Gastrocnemius medialis (tissue), 4 donors: ENCODE measurements around the gene HS2ST1.

Experiments used
- CTCF ChIP-seq, 5 experiments: fragments of 450-650 bp in 3 of 5; fragments of 200-600 bp in 2 of 5; sonication (generic) in 2 of 5; IDR thresholded peaks in 4 of 5; conservative IDR thresholded peaks in 1 of 5; 1 replicate in 4 of 5; 2 replicates in 1 of 5; pipeline ENCODE4 v1.5.1; 2016 to 2019; ENCODE audit warnings: antibody characterized with exemption in 5 of 5, mild to moderate bottlenecking in 3 of 5, moderate library complexity in 3 of 5
- POLR2A ChIP-seq, 2 donors: fragments of 450-650 bp; IDR thresholded peaks; one replicate each; pipeline ENCODE4 v1.6.1; 2017; ENCODE audit warnings: antibody characterized with exemption in 2 of 2, mild to moderate bottlenecking in 2 of 2, moderate library complexity in 2 of 2

DNA sequence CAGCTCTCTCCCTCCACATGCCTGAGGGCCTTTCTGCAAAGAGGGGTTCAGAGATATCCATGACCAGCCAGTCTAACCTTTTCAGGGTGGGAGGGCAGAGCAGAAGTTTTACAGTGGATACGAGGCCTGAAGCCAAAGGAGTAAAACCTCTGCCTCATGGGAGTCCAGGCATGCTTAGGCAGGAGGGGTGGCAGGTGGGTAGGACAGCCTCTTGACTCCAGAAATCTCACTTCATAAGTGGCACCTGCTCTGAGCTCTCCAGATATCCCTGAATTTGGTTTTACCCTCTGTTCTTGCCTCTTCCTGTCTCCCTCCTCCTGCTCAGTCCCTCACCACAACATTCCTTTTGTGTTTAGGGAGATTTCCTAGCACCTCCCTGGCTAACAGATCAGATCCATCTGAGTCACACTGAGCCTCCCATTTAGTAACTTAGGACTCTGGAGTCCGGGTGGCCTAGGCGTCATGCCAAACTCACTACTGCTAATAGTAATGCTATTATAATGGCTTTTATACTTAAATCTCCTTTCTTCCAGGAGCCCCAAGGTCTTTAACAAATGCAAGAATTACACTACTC, 201.0 kb downstream of the HS2ST1 start:
- TF ChIP-seq CTCF (IDR thresholded peaks at IDR 0.05 in 4 of 5, conservative IDR thresholded peaks at IDR 0.05 in 1 of 5) (no peak), POLR2A (IDR thresholded peaks at IDR 0.05) (no peak)
